Measurements from ENCODE around the gene OPCML. TPM values are rescaled to one million over a fixed set of nuclear protein-coding genes. Genes with fewer than 3 reads are reported as not detected.

Gene OPCML
- total RNA-seq, 1 experiment from 2014 or later, result not detected

- Histone ChIP-seq H3K27ac (ENCODE audit: low read length) (no peak overlapping the region), H3K36me3 (ENCODE audit: control insufficient read depth, insufficient read depth, low read length) (no peaks in the 10 kb centered on the region), H3K4me1 (ENCODE audit: control insufficient read depth, insufficient read depth, low read length) (no peaks in the 10 kb centered on the region), H3K4me3 (ENCODE audit: low read depth in 2 of 2, low read length in 2 of 2) (no peak overlapping the region), H3K27me3 (ENCODE audit: control insufficient read depth, insufficient read depth, low read length) (no peaks in the 10 kb centered on the region; the same call in 1 of the 2 replicates), H3K9me3 (ENCODE audit: control insufficient read depth, insufficient read depth, low read depth, low read length) (no peaks in the 10 kb centered on the region)
- ATAC-seq (no peak), DNase-seq (ENCODE audit: low read depth, low spot score) (no peak)
- POLR2A ChIA-PET, result no interaction called here
- BruUV-seq (replicated peaks), result no TSS peak
- intact Hi-C loops (cut with micrococcal nuclease; ENCODE audit: unreplicated experiment), result no loop called here
- no peak for TF ChIP-seq CTCF (IDR thresholded peaks at IDR 0.05)
- no peak for TF ChIP-seq SIN3A (IDR thresholded peaks at IDR 0.05; ENCODE audit: borderline replicate concordance, insufficient read depth, low read depth, low read length)
- TF ChIP-seq POLR2AphosphoS5 (IDR thresholded peaks at IDR 0.05; ENCODE audit: low read depth, low read length), result no peak
- TF ChIP-seq REST (IDR thresholded peaks at IDR 0.05; ENCODE audit: insufficient read depth in 1 of 2, low read depth in 2 of 2, low read length in 1 of 2), result no peak
- no peak for TF ChIP-seq TCF7L2 (IDR thresholded peaks at IDR 0.05; ENCODE audit: low read depth, low read length)
- CTCF ChIA-PET, result no interaction called here
- in situ Hi-C loops (cut with HindIII; ENCODE audit: low pct_unique_long_range_greater_than_20kb, low sequenced_read_pairs), result no loop called here
Measured at GRCh38 chr11:133249530-133249929, 282.8 kb downstream of the OPCML start.

GRCh38 chr11:133249065-133249464 is 283.2 kb downstream of the OPCML start:
- H3K27ac ChIP-seq (ENCODE audit: low read length), result no peak overlapping the region
- H3K36me3 ChIP-seq (ENCODE audit: control insufficient read depth, insufficient read depth, low read length), result no peaks in the 10 kb centered on the region
- ChIA-PET POLR2A (no interaction called here), CTCF (no interaction called here)
- no peaks in the 10 kb centered on the region for H3K4me1 ChIP-seq (ENCODE audit: control insufficient read depth, insufficient read depth, low read length)
- TF ChIP-seq SIN3A (IDR thresholded peaks at IDR 0.05; ENCODE audit: borderline replicate concordance, insufficient read depth, low read depth, low read length) (no peak), REST (IDR thresholded peaks at IDR 0.05; ENCODE audit: insufficient read depth in 1 of 2, low read depth in 2 of 2, low read length in 1 of 2) (no peak), POLR2AphosphoS5 (IDR thresholded peaks at IDR 0.05; ENCODE audit: low read depth, low read length) (no peak), CTCF (IDR thresholded peaks at IDR 0.05) (no peak), TCF7L2 (IDR thresholded peaks at IDR 0.05; ENCODE audit: low read depth, low read length) (no peak)
- H3K9me3 ChIP-seq (ENCODE audit: control insufficient read depth, insufficient read depth, low read depth, low read length), result no peaks in the 10 kb centered on the region
- no peak for DNase-seq (ENCODE audit: low read depth, low spot score)
- H3K27me3 ChIP-seq (ENCODE audit: control insufficient read depth, insufficient read depth, low read length), result no peaks in the 10 kb centered on the region
- H3K4me3 ChIP-seq (ENCODE audit: low read depth in 2 of 2, low read length in 2 of 2), result no peak overlapping the region
- no peak for ATAC-seq
- BruUV-seq (replicated peaks), result no TSS peak
- in situ Hi-C loops (cut with HindIII; ENCODE audit: low pct_unique_long_range_greater_than_20kb, low sequenced_read_pairs) (no loop called here), intact Hi-C loops (cut with micrococcal nuclease; ENCODE audit: unreplicated experiment) (no loop called here)
